Inflammatory macrophage treated with lipopolysaccharide for 4 hours (primary cell): Measurements from ENCODE around the gene CD79B.

ENCODE experiments used
- DNase-seq: peaks from one replicate; pipeline ENCODE4 v3.0.0-alpha.2; 2020

Gene CD79B

GRCh38 chr17:63950940-63951907, 19.1 kb upstream of the CD79B start:
- DNase-seq = no peak

GRCh38 chr17:63949576-63950250, 17.6 kb upstream of the CD79B start:
- no peak for DNase-seq

- DNase-seq = no peak
Observed at GRCh38 chr17:63948521-63948920, 16.4 kb upstream of the CD79B start.

- no peak for DNase-seq
Observed at GRCh38 chr17:63947711-63948330, 15.7 kb upstream of the CD79B start.

GRCh38 chr17:63946440-63947363, 14.6 kb upstream of the CD79B start:
- peak; percentile 40 for DNase-seq

GRCh38 chr17:63945784-63946439, 13.8 kb upstream of the CD79B start:
- no peak for DNase-seq

- no peak for DNase-seq
Observed at GRCh38 chr17:63944736-63945499, 12.8 kb upstream of the CD79B start.

GRCh38 chr17:63943745-63944144, 11.6 kb upstream of the CD79B start:
- DNase-seq = no peak

GRCh38 chr17:63942309-63942985, 10.3 kb upstream of the CD79B start:
- no peak for DNase-seq

- no peak for DNase-seq
Observed at GRCh38 chr17:63941751-63942150, 9.6 kb upstream of the CD79B start.

- no peak for DNase-seq
Observed at GRCh38 chr17:63941162-63941561, 9.0 kb upstream of the CD79B start.

GRCh38 chr17:63940584-63940983, 8.5 kb upstream of the CD79B start:
- DNase-seq = no peak

GRCh38 chr17:63939884-63940283, 7.8 kb upstream of the CD79B start:
- DNase-seq = no peak

GRCh38 chr17:63939401-63939800, 7.3 kb upstream of the CD79B start:
- DNase-seq = no peak

- no peak for DNase-seq
Observed at GRCh38 chr17:63937920-63938319, 5.8 kb upstream of the CD79B start.

GRCh38 chr17:63937319-63937718, 5.2 kb upstream of the CD79B start:
- no peak for DNase-seq

- DNase-seq = no peak
Observed at GRCh38 chr17:63934183-63935112, 2.3 kb upstream of the CD79B start.

- no peak for DNase-seq
Observed at GRCh38 chr17:63933598-63933997, 1.5 kb upstream of the CD79B start.

GRCh38 chr17:63932721-63933120, 590 bp upstream of the CD79B start:
- no peak for DNase-seq
